Measurements from ENCODE around the gene POM121C. TPM values are rescaled to one million over a fixed set of nuclear protein-coding genes. Genes with fewer than 3 reads are reported as not detected.
"Not testable (repeated sequence)": the region's sequence is repeated elsewhere in the genome, so short reads cannot be mapped to it uniquely, and the experiment has no call there.

Gene POM121C
- total and polyA plus RNA-seq, 10 of the 15 experiments (the other 5 are each of a cell fraction or from before 2014, with no cell fraction given), result 6.3 to 62.8 (median 17.1) TPM

DNA sequence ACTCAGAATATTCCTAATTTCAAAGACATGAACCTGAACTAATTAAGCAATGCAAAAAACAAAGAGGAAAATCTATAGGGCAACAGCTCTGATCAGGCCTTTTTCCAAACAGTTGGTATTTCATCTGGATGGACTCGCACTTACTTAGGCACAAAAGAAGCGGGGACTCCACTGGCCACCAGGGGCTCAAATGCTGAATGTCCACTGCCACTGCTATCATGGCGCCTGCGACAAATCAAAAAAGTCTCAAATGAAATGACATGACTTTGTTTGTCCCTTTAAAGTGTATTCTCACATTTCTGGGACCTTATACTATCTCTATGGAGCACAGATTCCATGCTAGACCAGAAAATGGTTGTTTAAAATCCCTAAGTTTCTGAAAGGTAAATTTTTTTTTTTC, 47.1 kb downstream of the POM121C start:
- H4K20me1 ChIP-seq (ENCODE audit: control insufficient read depth, insufficient read depth); H3K27ac ChIP-seq (ENCODE audit: control insufficient read depth, insufficient read depth); CTCF ChIA-PET; DNase-seq (ENCODE audit: low read depth, low spot score); H3K4me2 ChIP-seq (ENCODE audit: control insufficient read depth, insufficient read depth); H3K79me2 ChIP-seq (ENCODE audit: control insufficient read depth, insufficient read depth, low read length); H2AFZ ChIP-seq (ENCODE audit: control insufficient read depth, low read depth, low read length); FAIRE-seq; SMC1A ChIA-PET (ENCODE audit: uncharacterized antibody, unreplicated experiment); ATAC-seq; RAD21 ChIA-PET (ENCODE audit: unreplicated experiment); in situ Hi-C loops (cut with MboI); H3K27me3 ChIP-seq (replicated peaks in 1 of 2; ENCODE audit: control insufficient read depth in 2 of 2, insufficient read depth in 2 of 2, low read length in 1 of 2); POLR2A ChIA-PET; H3K9ac ChIP-seq (ENCODE audit: control insufficient read depth, insufficient read depth, low read length); H3K4me3 ChIP-seq; H3K4me1 ChIP-seq (ENCODE audit: control insufficient read depth, insufficient read depth, low read length); H3K9me3 ChIP-seq (replicated peaks; ENCODE audit: control insufficient read depth, insufficient read depth, low read length); BruUV-seq (replicated peaks): not testable (repeated sequence)
- intact Hi-C loops (cut with micrococcal nuclease; ENCODE audit: unreplicated experiment), result loop anchor here (10.0 kb wide), 2 partner anchors 206 to 364 kb away; partner anchors contain the start of gene RCC1L
- H3K36me3 ChIP-seq (ENCODE audit: control insufficient read depth in 2 of 2, insufficient read depth in 2 of 2, low read length in 1 of 2), result peaks cover 7 to 18% of the 10 kb centered on the region in 2 experiments
- 97% methylated on average over 4 of the region's 4 CpGs for WGBS (ENCODE audit: insufficient coverage, insufficient replicate concordance, low lambda C conversion rate, missing lambda C conversion rate)

DNA sequence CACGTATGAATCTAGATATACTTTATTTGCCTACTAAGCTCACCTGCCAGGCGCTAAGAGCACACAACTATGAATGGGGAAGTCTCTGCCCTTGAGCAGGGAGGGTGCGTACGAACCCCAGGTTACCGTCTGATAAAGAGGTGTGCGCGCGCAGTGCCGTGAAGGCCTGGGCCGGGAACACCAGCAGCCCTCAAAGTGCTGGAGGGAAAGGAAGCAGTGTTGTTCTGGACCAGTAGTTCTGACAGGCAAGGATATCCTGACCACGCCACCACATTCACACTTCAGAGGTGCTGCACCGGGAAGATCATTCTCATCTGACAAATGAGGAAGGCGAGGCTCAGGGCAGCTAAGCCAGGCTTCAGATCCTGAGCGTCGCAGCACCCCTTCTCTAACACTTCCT, 62.6 kb downstream of the POM121C start:
- SMC1A ChIA-PET (ENCODE audit: uncharacterized antibody, unreplicated experiment); H4K20me1 ChIP-seq (ENCODE audit: control insufficient read depth, insufficient read depth); DNase-seq (ENCODE audit: low read depth, low spot score); H3K36me3 ChIP-seq (ENCODE audit: control insufficient read depth in 2 of 2, insufficient read depth in 2 of 2, low read length in 1 of 2); intact Hi-C loops (cut with micrococcal nuclease; ENCODE audit: unreplicated experiment); CTCF ChIA-PET; H3K4me1 ChIP-seq (ENCODE audit: control insufficient read depth, insufficient read depth, low read length); H3K27ac ChIP-seq (ENCODE audit: control insufficient read depth, insufficient read depth); H3K9me3 ChIP-seq (replicated peaks; ENCODE audit: control insufficient read depth, insufficient read depth, low read length); H3K27me3 ChIP-seq (replicated peaks in 1 of 2; ENCODE audit: control insufficient read depth in 2 of 2, insufficient read depth in 2 of 2, low read length in 1 of 2); FAIRE-seq; H3K9ac ChIP-seq (ENCODE audit: control insufficient read depth, insufficient read depth, low read length); in situ Hi-C loops (cut with MboI); H3K4me2 ChIP-seq (ENCODE audit: control insufficient read depth, insufficient read depth); ATAC-seq; H3K79me2 ChIP-seq (ENCODE audit: control insufficient read depth, insufficient read depth, low read length); BruUV-seq (replicated peaks); H3K4me3 ChIP-seq; POLR2A ChIA-PET; H2AFZ ChIP-seq (ENCODE audit: control insufficient read depth, low read depth, low read length); RAD21 ChIA-PET (ENCODE audit: unreplicated experiment): not testable (repeated sequence)
- WGBS (ENCODE audit: insufficient coverage, insufficient replicate concordance, low lambda C conversion rate, missing lambda C conversion rate), result 100% methylated on average over 8 of the region's 15 CpGs

DNA sequence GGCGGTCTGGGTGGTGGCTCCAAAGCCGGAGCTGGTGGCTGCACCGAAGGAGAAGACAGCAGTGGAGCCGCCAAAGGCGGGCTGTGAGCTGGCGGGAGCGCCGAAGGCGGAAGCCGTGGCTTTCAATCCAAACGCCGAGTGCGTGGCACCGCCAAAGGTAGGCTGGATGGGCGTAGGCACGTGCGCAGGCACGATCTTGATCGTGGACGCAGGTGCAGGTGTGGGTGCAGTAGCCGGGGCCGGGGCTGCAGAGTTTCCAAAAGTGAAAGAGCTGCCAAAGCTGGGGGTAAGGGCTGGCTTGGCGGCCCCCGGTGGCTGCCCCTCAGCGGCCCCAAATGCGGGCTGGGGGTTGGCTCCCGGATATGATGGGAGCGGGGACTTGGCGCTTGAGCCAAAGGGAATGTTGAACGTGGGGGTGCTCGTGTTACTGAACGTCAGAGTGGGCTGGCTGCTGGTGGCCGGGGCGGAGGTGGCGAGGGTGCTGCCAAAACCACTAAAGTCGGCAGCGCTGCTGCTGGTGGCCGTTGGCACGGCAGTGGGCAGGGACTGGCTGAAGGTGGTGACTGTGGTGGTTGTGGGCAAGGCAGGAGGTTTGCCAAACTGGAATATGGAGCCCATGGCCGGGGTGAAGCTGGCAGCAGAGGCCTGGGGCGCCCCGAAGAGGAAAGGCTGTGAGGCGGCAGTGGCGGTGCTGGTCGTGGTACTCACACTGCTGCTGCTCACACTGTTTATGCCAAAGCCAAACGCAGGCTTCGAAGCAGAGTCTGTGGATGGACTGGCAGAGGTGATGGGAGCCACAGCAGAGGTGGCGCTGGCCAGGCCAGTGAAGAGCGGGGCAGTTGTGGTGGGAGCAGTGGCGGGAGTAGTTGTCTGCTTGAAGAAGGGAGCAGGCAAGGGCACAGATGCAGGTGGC, 64.0 kb downstream of the POM121C start:
- H3K9ac ChIP-seq (ENCODE audit: control insufficient read depth, insufficient read depth, low read length); H3K27ac ChIP-seq (ENCODE audit: control insufficient read depth, insufficient read depth); FAIRE-seq; ATAC-seq; H3K79me2 ChIP-seq (ENCODE audit: control insufficient read depth, insufficient read depth, low read length); H3K4me1 ChIP-seq (ENCODE audit: control insufficient read depth, insufficient read depth, low read length); CTCF ChIA-PET; SMC1A ChIA-PET (ENCODE audit: uncharacterized antibody, unreplicated experiment); H4K20me1 ChIP-seq (ENCODE audit: control insufficient read depth, insufficient read depth); H3K9me3 ChIP-seq (replicated peaks; ENCODE audit: control insufficient read depth, insufficient read depth, low read length); H3K4me2 ChIP-seq (ENCODE audit: control insufficient read depth, insufficient read depth); RAD21 ChIA-PET (ENCODE audit: unreplicated experiment); POLR2A ChIA-PET; H3K27me3 ChIP-seq (replicated peaks in 1 of 2; ENCODE audit: control insufficient read depth in 2 of 2, insufficient read depth in 2 of 2, low read length in 1 of 2); H3K4me3 ChIP-seq; intact Hi-C loops (cut with micrococcal nuclease; ENCODE audit: unreplicated experiment); in situ Hi-C loops (cut with MboI); H3K36me3 ChIP-seq (ENCODE audit: control insufficient read depth in 2 of 2, insufficient read depth in 2 of 2, low read length in 1 of 2); H2AFZ ChIP-seq (ENCODE audit: control insufficient read depth, low read depth, low read length); DNase-seq (ENCODE audit: low read depth, low spot score): not testable (repeated sequence)
- WGBS (ENCODE audit: insufficient coverage, insufficient replicate concordance, low lambda C conversion rate, missing lambda C conversion rate), result 95% methylated on average over 30 of the region's 50 CpGs
- TSS peak; percentile 22 for BruUV-seq (replicated peaks)

DNA sequence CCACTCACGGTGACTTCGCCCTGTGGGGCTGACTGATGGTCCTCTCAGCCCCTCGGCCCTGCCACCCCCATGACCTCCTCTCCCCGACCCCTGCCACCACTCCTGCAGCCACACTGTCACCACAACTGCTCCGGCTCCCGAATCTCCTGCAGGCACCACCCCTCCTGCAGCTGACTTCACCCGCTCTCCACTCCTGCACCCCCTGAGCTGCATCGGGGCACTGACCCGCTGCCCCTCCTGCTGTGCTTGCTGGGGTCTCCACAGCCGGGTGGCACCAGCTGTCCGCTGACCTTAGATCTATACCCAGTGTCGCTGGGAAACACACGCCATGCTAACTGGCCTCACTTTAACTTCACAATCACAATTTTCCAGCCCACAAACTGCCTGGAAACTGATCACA, 65.9 kb downstream of the POM121C start:
- DNase-seq (ENCODE audit: low read depth, low spot score), result not testable (repeated sequence)

More for the DNA sequence above, 65.9 kb downstream of the POM121C start:
- H3K27ac ChIP-seq (ENCODE audit: control insufficient read depth, insufficient read depth); H3K4me2 ChIP-seq (ENCODE audit: control insufficient read depth, insufficient read depth); POLR2A ChIA-PET; H3K4me3 ChIP-seq; RAD21 ChIA-PET (ENCODE audit: unreplicated experiment); H4K20me1 ChIP-seq (ENCODE audit: control insufficient read depth, insufficient read depth); FAIRE-seq; intact Hi-C loops (cut with micrococcal nuclease; ENCODE audit: unreplicated experiment); SMC1A ChIA-PET (ENCODE audit: uncharacterized antibody, unreplicated experiment); H3K4me1 ChIP-seq (ENCODE audit: control insufficient read depth, insufficient read depth, low read length); H2AFZ ChIP-seq (ENCODE audit: control insufficient read depth, low read depth, low read length); ATAC-seq; H3K79me2 ChIP-seq (ENCODE audit: control insufficient read depth, insufficient read depth, low read length); H3K9me3 ChIP-seq (replicated peaks; ENCODE audit: control insufficient read depth, insufficient read depth, low read length); in situ Hi-C loops (cut with MboI); H3K9ac ChIP-seq (ENCODE audit: control insufficient read depth, insufficient read depth, low read length); BruUV-seq (replicated peaks); CTCF ChIA-PET; H3K27me3 ChIP-seq (replicated peaks in 1 of 2; ENCODE audit: control insufficient read depth in 2 of 2, insufficient read depth in 2 of 2, low read length in 1 of 2); H3K36me3 ChIP-seq (ENCODE audit: control insufficient read depth in 2 of 2, insufficient read depth in 2 of 2, low read length in 1 of 2): not testable (repeated sequence)
- WGBS (ENCODE audit: insufficient coverage, insufficient replicate concordance, low lambda C conversion rate, missing lambda C conversion rate), result 97% methylated on average over 6 of the region's 13 CpGs
